ENCODE data around the gene VAMP2.

The VAMP2 gene

GRCh38 chr17:8122924-8123694 lies 39.6 kb downstream of the VAMP2 start:
- DNase-seq = no peak

- no peak for DNase-seq
Observed at GRCh38 chr17:8122422-8122923, 40.3 kb downstream of the VAMP2 start.

- peak; percentile 24 to 32 for DNase-seq
Observed at GRCh38 chr17:8121681-8122421, 40.9 kb downstream of the VAMP2 start.

DNA sequence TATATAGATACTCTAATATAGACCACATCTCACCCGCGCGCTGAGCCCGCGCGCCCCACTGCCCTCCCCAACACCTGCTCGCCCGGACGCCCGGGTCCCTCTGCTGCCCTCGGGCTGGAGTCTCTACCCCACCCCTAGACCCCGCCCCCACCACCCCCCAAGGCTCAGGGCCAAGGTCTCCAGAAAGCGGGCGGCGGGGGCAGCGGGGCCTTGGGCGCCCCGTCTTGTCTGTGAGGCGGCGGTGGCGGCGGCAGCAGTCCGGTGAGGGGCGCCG lies 41.4 kb downstream of the VAMP2 start:
- no peak for DNase-seq

DNA sequence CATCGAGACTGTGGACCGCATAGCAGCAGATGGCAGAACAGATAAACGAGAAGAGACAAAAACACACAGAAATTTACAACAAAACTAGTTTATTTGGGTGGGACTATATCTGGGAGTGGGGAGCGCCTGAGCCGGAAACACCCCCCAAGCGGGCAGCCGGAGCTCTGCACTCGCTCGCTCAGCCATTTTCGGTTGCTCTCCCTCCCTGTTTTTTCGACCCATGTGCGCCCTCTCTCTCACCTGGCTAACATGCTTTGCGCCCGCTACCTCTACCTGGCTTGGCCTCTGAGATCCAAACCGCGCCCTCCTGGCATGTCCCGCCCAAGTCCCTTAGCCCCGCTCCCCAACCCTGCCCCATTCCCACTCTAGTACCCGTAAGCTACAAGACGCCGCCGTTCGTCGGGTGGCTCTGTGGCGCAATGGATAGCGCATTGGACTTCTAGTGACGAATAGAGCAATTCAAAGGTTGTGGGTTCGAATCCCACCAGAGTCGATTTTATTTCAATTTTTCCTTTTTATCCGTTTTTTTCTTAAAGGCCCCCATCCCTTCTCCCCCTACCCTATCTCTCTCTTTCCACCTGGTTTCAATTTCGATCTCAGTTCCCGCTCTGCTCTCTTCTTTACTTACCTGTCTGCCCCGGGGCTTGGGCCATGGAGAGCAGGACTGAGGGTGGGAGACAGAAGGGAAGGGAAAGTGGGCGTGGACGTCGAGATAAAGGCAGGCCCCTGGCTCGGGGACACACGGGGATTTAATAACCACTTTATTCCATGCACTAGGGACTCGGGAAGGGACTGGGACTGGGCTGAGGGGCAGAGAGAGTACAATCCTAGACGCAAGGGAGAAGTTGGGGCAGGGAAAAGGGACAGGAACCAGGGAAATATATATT lies 42.0 kb downstream of the VAMP2 start:
- DNase-seq = peak; percentile 58 to 77

GRCh38 chr17:8119581-8120519 lies 42.9 kb downstream of the VAMP2 start:
- peak; percentile 88 to 98 for DNase-seq

GRCh38 chr17:8118769-8119580 lies 43.8 kb downstream of the VAMP2 start:
- peak; percentile 71 to 93 for DNase-seq

- peak; percentile 30 to 38 for DNase-seq
Observed at GRCh38 chr17:8117980-8118768, 44.6 kb downstream of the VAMP2 start, which contains the start of gene ALOXE3. TSS of gene ALOXE3 (minus strand) at chr17:8118514. CDS start at chr17:8117990, 524 bp downstream.

DNA sequence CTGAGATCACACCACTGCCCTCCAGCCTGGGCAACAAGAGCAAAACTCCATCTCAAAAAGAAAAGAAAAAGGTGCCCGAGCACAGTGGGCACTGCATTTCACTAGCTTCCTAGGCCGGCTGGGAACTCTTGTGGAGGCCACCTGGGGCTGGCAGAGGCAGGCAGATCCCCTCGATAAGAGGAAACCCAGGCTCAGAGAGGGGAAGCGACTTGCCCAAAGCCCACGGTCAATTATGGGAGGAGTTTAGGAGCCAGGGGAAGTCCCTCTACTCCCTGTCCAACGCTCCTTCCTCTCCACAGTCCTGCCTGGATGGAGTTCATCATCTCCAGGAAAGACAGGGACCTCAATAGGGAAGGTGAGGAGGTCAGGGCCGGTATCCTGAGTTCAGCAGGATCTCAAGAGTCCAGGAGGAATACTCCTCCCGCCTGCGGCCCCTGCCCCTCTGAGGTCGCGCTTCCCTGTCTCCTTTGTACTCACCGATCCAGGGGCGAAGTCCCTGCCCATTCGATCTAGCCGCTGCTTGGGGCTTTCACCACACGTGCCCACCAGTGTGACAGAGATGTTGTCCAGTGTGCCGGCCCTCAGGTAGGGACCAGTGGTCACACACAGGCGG lies 45.3 kb downstream of the VAMP2 start:
- DNase-seq = peak; percentile 50 to 64

- no peak for DNase-seq
Observed at GRCh38 chr17:8116776-8117175, 46.0 kb downstream of the VAMP2 start.

DNA sequence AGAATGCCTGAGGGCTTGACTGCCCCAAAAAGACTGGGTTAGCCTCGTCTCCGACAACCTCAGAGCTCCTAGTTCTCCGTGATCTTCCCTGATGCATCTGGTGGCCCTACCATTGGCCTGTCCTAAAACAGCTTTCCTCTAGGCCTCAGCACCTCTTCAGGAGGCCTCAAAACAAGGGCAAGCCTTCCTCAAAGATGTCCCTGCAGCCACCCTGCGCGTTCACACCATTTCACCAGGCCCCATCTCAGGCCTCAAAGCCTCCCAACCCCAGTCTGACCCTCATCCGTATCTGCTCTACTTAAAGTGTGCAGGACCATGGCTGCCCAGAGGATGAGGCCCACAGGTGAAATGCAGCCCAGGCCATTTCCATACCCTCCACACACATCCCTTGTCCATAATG lies 51.8 kb downstream of the VAMP2 start:
- DNase-seq = no peak

DNA sequence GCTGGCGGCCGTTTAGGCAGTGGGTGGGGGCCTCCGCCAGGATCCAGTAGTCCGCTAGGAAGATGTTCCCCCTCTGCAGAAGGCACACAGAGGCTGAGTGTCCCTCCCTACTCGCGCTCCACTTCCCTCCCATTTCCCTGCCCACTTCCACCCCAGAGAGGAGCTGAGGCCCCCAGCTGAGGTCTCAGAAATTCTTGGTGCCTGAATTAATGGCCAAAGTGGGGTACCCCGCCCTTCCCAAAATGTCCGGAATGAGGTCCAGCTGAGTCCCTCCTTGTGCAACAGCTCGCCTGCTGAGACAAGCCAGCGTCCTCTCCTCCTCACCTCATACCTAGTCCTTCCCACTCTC lies 52.3 kb downstream of the VAMP2 start:
- DNase-seq = no peak

GRCh38 chr17:8109661-8110455 lies 52.9 kb downstream of the VAMP2 start:
- peak in 1 of 2 donors; percentile 49 for DNase-seq

Data from inflammatory macrophage treated with lipopolysaccharide for 1 hour (primary cell).